Memory B cell (primary cell): ENCODE measurements around the gene TRIM62.

Experiments
- ATAC-seq: fragments of 150-1000 bp; cut with Tn5 transposase; 2 replicates; pipeline ENCODE4 v1.10.0; 2021; ENCODE audit warnings: low read depth, mild to moderate bottlenecking, moderate library complexity
- DNase-seq, 2 donors: peaks; one replicate each; pipeline ENCODE4 v3.0.0; 2022; ENCODE audit warnings: low spot score in 2 of 2
- H3K27ac Mint-ChIP-seq: one replicate; pipeline ENCODE4 v1.8.0; 2022; ENCODE audit warnings: mild to moderate bottlenecking, moderate library complexity, mixed read lengths
- H3K27me3 Mint-ChIP-seq: one replicate; pipeline ENCODE4 v1.8.0; 2022; ENCODE audit warnings: mixed read lengths
- H3K36me3 Mint-ChIP-seq: one replicate; pipeline ENCODE4 v1.8.0; 2022; ENCODE audit warnings: mild to moderate bottlenecking, mixed read lengths
- H3K4me1 Mint-ChIP-seq: one replicate; pipeline ENCODE4 v1.8.0; 2022; ENCODE audit warnings: mixed read lengths
- H3K4me3 Mint-ChIP-seq: one replicate; pipeline ENCODE4 v1.8.0; 2022; ENCODE audit warnings: mild to moderate bottlenecking, moderate library complexity, mixed read lengths
- H3K9me3 Mint-ChIP-seq: one replicate; pipeline ENCODE4 v1.8.0; 2022; ENCODE audit warnings: mixed read lengths

Gene TRIM62

DNA sequence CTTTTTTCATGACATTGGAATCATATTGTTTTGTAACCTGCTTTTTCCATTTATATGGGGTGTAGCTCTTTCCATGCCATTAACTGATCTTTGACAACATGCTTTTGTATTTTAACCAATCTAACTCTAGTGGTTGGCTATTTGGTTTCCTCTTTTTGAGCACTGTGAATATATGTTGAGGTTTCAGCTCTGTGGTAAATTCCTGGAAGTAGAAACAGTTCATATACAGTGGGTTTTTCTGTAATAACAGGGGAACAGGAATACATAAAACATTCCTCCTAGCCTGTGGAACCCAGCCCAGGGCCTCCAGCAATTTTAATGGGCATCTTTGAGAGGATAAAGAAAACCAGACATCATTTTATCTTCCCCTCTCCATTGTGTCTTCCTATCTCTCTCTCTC, 83.5 kb downstream of the TRIM62 start:
- peaks cover 4% of the 10 kb centered on the region for H3K36me3 Mint-ChIP-seq
- no peaks in the 10 kb centered on the region for H3K9me3 Mint-ChIP-seq
- ATAC-seq (no peak), DNase-seq (no peak)
- H3K4me3 Mint-ChIP-seq, result no peak overlapping the region
- H3K27me3 Mint-ChIP-seq, result no peaks in the 10 kb centered on the region
- H3K27ac Mint-ChIP-seq, result no peak overlapping the region
- H3K4me1 Mint-ChIP-seq, result peaks cover 4% of the 10 kb centered on the region

DNA sequence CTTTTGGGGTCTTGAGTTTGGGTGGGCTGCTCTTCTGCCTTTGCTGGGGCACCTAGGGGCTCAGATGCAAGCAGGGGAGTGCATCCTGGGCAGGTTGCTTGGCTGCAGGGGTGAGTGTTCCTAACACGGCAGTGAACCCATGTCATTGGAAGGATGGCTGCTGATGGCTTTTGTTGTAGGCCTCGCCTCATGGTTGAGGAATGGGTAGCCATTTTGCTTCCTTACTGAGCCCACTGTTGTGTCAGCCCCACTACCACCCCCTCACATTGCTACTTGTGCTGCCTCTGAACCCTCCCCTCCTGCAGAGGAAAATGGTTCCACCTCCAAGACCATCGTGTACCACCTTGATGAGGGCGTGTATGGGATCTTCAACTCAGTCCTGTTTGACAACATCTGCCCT, 84.1 kb downstream of the TRIM62 start:
- peaks cover 4% of the 10 kb centered on the region for H3K4me1 Mint-ChIP-seq
- DNase-seq (no peak), ATAC-seq (no peak)
- no peaks in the 10 kb centered on the region for H3K9me3 Mint-ChIP-seq
- H3K27me3 Mint-ChIP-seq, result no peaks in the 10 kb centered on the region
- H3K4me3 Mint-ChIP-seq, result no peak overlapping the region
- peaks cover 2% of the 10 kb centered on the region for H3K36me3 Mint-ChIP-seq
- H3K27ac Mint-ChIP-seq, result no peak overlapping the region

DNA sequence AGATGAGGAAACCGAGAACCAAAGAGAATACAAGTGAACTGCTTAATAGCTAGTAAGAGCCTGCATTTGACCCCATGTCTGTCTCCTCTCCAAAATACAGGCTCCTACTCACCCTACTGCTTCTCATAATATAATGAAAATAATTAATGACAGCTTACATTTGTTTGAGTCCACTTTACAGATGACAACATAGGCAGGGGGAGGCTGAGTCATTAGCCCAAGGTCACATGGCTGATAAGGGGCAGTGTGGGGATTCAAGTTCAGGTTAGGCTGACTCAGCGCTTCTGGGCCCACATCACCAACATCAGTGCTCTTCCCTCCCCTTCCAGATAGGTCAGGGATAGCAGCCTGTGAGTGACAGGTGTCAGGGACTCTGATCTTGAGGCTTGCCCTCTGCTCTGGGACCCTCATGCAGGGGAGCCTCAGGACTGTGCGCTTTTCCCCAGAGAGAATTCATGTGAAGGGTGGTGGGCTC, 84.7 kb downstream of the TRIM62 start:
- Mint-ChIP-seq H3K9me3 (no peaks in the 10 kb centered on the region), H3K27ac (no peak overlapping the region), H3K27me3 (no peaks in the 10 kb centered on the region)

DNA sequence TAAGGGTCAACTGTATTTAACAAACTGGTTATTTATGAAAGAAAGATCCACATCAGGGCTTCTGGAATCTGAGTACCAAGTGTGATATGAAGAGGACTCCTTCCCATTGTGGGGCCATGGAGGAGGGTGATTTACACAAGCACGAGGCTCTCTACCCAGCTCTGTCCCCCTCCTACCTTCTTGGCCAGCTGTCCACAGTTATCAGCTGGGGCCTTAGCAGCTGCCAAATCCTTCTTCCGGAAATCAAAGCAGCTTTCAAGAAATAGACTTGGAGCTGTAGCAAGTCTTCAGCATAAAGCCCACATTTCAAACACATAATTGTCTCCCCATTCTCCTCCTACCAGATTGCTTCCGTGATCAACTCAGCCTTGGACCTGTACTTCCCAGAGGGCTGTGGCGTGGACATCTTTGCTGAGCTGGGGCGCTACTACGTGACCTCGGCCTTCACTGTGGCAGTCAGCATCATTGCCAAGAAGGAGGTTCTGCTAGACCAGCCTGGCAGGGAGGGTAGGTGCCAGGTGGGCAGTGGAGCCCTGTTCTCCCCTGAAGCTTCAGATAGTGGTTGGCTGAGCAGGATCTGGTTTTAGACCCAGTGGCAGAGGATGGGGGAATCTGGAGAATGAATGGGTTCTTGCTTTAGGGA, 85.4 kb downstream of the TRIM62 start:
- H3K4me1 Mint-ChIP-seq, result peaks cover 4% of the 10 kb centered on the region
- no peak overlapping the region for H3K27ac Mint-ChIP-seq
- H3K4me3 Mint-ChIP-seq, result no peak overlapping the region

More for the DNA sequence above, 84.7 kb downstream of the TRIM62 start:
- Mint-ChIP-seq H3K4me3 (no peak overlapping the region), H3K36me3 (no peaks in the 10 kb centered on the region), H3K4me1 (peaks cover 4% of the 10 kb centered on the region)
- ATAC-seq (no peak), DNase-seq (no peak)

More for the DNA sequence above, 85.4 kb downstream of the TRIM62 start:
- ATAC-seq (no peak), DNase-seq (no peak)
- Mint-ChIP-seq H3K9me3 (no peaks in the 10 kb centered on the region), H3K27me3 (no peaks in the 10 kb centered on the region), H3K36me3 (no peaks in the 10 kb centered on the region)
